Measurements from ENCODE around the gene ALDOC.

ALDOC gene

DNA sequence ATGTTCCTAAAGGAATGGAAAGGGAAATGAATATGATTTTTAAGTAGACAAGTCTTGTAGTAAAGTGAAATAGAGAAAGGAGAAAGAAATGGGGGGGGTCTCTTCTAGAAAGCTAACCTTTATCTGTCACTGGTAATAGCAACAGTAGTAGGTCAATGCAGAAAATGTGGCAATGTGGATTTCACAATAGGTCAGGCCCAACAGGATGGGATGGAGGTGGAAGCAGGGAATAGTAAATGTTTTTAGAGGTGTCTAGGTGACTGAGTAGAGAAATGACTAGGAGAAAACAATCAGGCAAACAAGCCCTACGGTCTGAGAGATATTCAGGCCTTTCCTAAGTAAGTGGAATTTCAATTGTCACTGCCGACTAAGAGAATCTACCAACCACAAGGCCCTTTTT lies 43.3 kb upstream of the ALDOC start:
- no peak overlapping the region for H3K4me2 ChIP-seq
- TF ChIP-seq, protein P1, sequence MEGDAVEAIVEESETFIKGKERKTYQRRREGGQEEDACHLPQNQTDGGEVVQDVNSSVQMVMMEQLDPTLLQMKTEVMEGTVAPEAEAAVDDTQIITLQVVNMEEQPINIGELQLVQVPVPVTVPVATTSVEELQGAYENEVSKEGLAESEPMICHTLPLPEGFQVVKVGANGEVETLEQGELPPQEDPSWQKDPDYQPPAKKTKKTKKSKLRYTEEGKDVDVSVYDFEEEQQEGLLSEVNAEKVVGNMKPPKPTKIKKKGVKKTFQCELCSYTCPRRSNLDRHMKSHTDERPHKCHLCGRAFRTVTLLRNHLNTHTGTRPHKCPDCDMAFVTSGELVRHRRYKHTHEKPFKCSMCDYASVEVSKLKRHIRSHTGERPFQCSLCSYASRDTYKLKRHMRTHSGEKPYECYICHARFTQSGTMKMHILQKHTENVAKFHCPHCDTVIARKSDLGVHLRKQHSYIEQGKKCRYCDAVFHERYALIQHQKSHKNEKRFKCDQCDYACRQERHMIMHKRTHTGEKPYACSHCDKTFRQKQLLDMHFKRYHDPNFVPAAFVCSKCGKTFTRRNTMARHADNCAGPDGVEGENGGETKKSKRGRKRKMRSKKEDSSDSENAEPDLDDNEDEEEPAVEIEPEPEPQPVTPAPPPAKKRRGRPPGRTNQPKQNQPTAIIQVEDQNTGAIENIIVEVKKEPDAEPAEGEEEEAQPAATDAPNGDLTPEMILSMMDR (conservative IDR thresholded peaks at IDR 0.05; ENCODE audit: low read depth, low read length) = no peak
- no peak overlapping the region for H3K27ac ChIP-seq
- no peaks in the 10 kb centered on the region for H3K79me2 ChIP-seq (ENCODE audit: insufficient read depth, low read depth)
- H2AFZ ChIP-seq (ENCODE audit: low read depth) = no peak overlapping the region
- H4K20me1 ChIP-seq (ENCODE audit: insufficient read depth) = no peaks in the 10 kb centered on the region
- H3K4me1 ChIP-seq (ENCODE audit: low read depth, poor library complexity, severe bottlenecking) = no peaks in the 10 kb centered on the region
- no peak overlapping the region for H3K9ac ChIP-seq
- no peaks in the 10 kb centered on the region for H3K27me3 ChIP-seq (ENCODE audit: insufficient read depth, low read depth)
- H3K36me3 ChIP-seq (ENCODE audit: insufficient read depth) = peaks cover 27% of the 10 kb centered on the region; the same call in 1 of the 2 replicates
- H3K4me3 ChIP-seq (IDR thresholded peaks at IDR 0.05; ENCODE audit: insufficient read depth, low read depth, low read length) = no peak overlapping the region

DNA sequence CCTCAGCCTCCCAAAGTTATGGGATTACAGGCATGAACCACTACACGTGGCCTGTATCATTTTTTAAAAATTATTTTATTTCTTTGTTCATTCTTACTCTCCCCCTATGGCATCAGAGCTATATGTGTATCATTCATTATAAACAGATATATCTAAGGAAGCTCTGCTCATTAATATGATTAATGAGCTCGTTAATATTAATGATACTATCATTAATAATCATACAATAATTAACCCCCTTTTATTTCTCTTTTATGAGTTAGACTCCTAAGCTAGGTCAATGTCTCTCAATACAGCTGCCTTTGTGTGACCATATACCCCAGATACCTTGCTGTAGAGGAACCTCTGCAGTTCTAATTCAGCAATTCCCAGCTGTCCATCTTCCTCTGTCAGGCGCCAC lies 41.8 kb upstream of the ALDOC start:
- Histone ChIP-seq H3K9ac (no peak overlapping the region), H3K36me3 (ENCODE audit: insufficient read depth) (peaks cover 29% of the 10 kb centered on the region; the same call in 1 of the 2 replicates), H3K4me2 (no peak overlapping the region), H3K79me2 (ENCODE audit: insufficient read depth, low read depth) (no peaks in the 10 kb centered on the region), H2AFZ (ENCODE audit: low read depth) (no peak overlapping the region), H3K4me1 (ENCODE audit: low read depth, poor library complexity, severe bottlenecking) (no peaks in the 10 kb centered on the region), H3K27ac (no peak overlapping the region), H3K27me3 (ENCODE audit: insufficient read depth, low read depth) (no peaks in the 10 kb centered on the region), H3K4me3 (IDR thresholded peaks at IDR 0.05; ENCODE audit: insufficient read depth, low read depth, low read length) (no peak overlapping the region), H4K20me1 (ENCODE audit: insufficient read depth) (no peaks in the 10 kb centered on the region)
- TF ChIP-seq, protein P1 (conservative IDR thresholded peaks at IDR 0.05; ENCODE audit: low read depth, low read length) = no peak

DNA sequence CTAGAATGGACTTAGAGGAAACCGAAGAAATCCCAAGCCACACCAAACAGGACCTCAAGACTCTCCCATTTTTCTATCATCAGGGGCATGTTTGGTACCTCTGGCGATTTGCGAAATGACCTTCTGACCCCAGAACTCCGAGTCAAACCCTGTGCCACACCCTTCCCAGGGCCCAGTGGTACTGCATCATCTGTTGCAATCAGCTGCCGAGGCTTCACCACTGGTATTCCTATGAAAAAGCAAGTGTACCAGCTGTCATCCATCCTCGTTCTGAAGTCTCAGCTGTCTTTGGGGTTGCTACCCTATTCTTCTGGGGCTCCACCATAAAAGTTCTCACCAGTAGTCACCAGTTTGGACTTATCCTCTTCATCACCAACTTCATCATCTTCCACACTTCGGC lies 39.6 kb upstream of the ALDOC start:
- H3K4me3 ChIP-seq (IDR thresholded peaks at IDR 0.05; ENCODE audit: insufficient read depth, low read depth, low read length) = no peak overlapping the region
- TF ChIP-seq, protein P1 (conservative IDR thresholded peaks at IDR 0.05; ENCODE audit: low read depth, low read length) = no peak
- H3K79me2 ChIP-seq (ENCODE audit: insufficient read depth, low read depth) = no peaks in the 10 kb centered on the region
- no peak overlapping the region for H3K9ac ChIP-seq
- H3K27me3 ChIP-seq (ENCODE audit: insufficient read depth, low read depth) = no peaks in the 10 kb centered on the region
- H3K36me3 ChIP-seq (ENCODE audit: insufficient read depth) = peaks cover 29% of the 10 kb centered on the region; the same call in 1 of the 2 replicates
- H3K27ac ChIP-seq = no peak overlapping the region
- H2AFZ ChIP-seq (ENCODE audit: low read depth) = no peak overlapping the region
- no peak overlapping the region for H3K4me2 ChIP-seq
- H3K4me1 ChIP-seq (ENCODE audit: low read depth, poor library complexity, severe bottlenecking) = no peaks in the 10 kb centered on the region
- H4K20me1 ChIP-seq (ENCODE audit: insufficient read depth) = no peaks in the 10 kb centered on the region

DNA sequence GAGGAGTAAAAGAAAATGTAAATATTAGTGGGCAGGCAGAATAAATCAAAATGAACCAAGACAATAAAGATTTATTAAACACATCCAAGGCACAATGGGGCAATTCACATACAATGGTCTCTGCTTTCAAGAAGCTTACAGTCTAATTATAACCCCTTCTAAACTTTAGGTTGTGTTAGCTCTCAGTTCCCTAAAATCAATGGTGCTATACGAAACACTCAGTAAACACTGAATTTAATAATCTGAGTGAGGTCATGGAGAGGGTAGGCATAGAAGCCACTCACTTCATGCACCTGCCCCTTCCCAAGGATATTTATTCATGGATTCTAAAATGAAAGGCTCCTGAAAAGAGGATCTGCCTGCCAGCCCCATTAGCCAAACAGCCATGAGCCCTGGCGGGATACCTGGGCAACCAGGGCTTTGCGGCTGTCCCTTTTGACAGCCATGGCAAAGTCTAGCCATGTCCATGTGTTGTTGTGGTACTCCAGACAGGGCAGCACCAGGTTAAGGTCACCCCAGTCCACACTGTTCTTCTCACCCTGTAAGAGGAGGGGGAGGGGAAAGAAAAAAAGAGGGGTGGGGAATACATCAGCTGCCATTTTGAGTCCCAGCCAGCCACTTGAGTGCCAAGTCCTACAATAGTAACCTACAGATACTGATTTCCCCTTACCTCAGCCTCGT lies 38.7 kb upstream of the ALDOC start:
- Histone ChIP-seq H3K9ac (no peak overlapping the region), H3K4me3 (IDR thresholded peaks at IDR 0.05; ENCODE audit: insufficient read depth, low read depth, low read length) (no peak overlapping the region), H3K79me2 (ENCODE audit: insufficient read depth, low read depth) (no peaks in the 10 kb centered on the region), H3K4me2 (no peak overlapping the region), H3K27me3 (ENCODE audit: insufficient read depth, low read depth) (no peaks in the 10 kb centered on the region), H3K36me3 (ENCODE audit: insufficient read depth) (peaks cover 22% of the 10 kb centered on the region; the same call in 1 of the 2 replicates), H2AFZ (ENCODE audit: low read depth) (no peak overlapping the region), H3K27ac (no peak overlapping the region), H4K20me1 (ENCODE audit: insufficient read depth) (no peaks in the 10 kb centered on the region), H3K4me1 (ENCODE audit: low read depth, poor library complexity, severe bottlenecking) (no peaks in the 10 kb centered on the region)
- TF ChIP-seq, protein P1 (conservative IDR thresholded peaks at IDR 0.05; ENCODE audit: low read depth, low read length) = no peak

Measured in KMS-11 (cell line).